Liver (tissue), 9 donors: ENCODE measurements around the gene CHTOP. TPM values are rescaled to one million over a fixed set of nuclear protein-coding genes. Genes with fewer than 3 reads are reported as not detected.

Experiments
- DNase-seq: peaks from one replicate; pipeline ENCODE4 v3.0.0-alpha.2; 2017; ENCODE audit warnings: low spot score
- H3K27ac ChIP-seq, 2 donors: one replicate each; pipeline ENCODE4 v1.7.0; 2013; ENCODE audit warnings: inconsistent platforms in 2 of 2, low read length in 2 of 2, control low read depth in 1 of 2, low read depth in 1 of 2, mild to moderate bottlenecking in 1 of 2
- H3K27me3 ChIP-seq, 4 donors: one replicate each; pipeline versions ENCODE4 v1.6.1 to v1.7.0; 2013; ENCODE audit warnings: low read length in 3 of 4, inconsistent platforms in 1 of 4, mild to moderate bottlenecking in 1 of 4, moderate library complexity in 1 of 4; ENCODE audit not compliant: control insufficient read depth in 4 of 4, insufficient read depth in 4 of 4
- H3K36me3 ChIP-seq, 4 donors: one replicate each; pipeline versions ENCODE4 v1.6.1 to v1.7.0; 2013; ENCODE audit warnings: low read length in 3 of 4, mild to moderate bottlenecking in 3 of 4, low read depth in 1 of 4, moderate library complexity in 1 of 4; ENCODE audit not compliant: control insufficient read depth in 4 of 4, insufficient read depth in 3 of 4
- H3K4me1 ChIP-seq, 4 donors: one replicate each; pipeline versions ENCODE4 v1.6.1 to v1.7.0; 2013; ENCODE audit warnings: low read length in 3 of 4, mild to moderate bottlenecking in 3 of 4, moderate library complexity in 1 of 4; ENCODE audit not compliant: control insufficient read depth in 4 of 4, insufficient read depth in 4 of 4
- H3K4me3 ChIP-seq, 3 donors: one replicate each; pipeline versions ENCODE4 v1.6.1 to v1.7.0; 2013; ENCODE audit warnings: low read length in 3 of 3, control low read depth in 1 of 3, low read depth in 1 of 3, mild to moderate bottlenecking in 1 of 3
- H3K9ac ChIP-seq, 2 donors: one replicate each; pipeline ENCODE4 v1.7.0; 2013; ENCODE audit warnings: low read length in 2 of 2, mild to moderate bottlenecking in 2 of 2, moderate library complexity in 2 of 2, control low read depth in 1 of 2, low read depth in 1 of 2
- H3K9me3 ChIP-seq, 4 donors: one replicate each; pipeline versions ENCODE4 v1.6.1 to v1.7.0; 2013; ENCODE audit warnings: low read length in 3 of 4; ENCODE audit not compliant: control insufficient read depth in 4 of 4
- EGR1 ChIP-seq, 2 donors: IDR thresholded peaks; 2 replicates each; pipeline ENCODE4 v1.6.1; 2016 to 2018; ENCODE audit warnings: antibody characterized with exemption in 2 of 2, low read depth in 2 of 2
- FOXA1 ChIP-seq: IDR thresholded peaks from 2 replicates; pipeline ENCODE4 v1.6.1; 2016; ENCODE audit warnings: antibody characterized with exemption
- FOXA2 ChIP-seq: IDR thresholded peaks from 2 replicates; pipeline ENCODE4 v1.6.1; 2016; ENCODE audit warnings: antibody characterized with exemption
- GABPA ChIP-seq, 2 donors: IDR thresholded peaks in 1 of 2; conservative IDR thresholded peaks in 1 of 2; 2 replicates each; pipeline ENCODE4 v1.6.1; 2016; ENCODE audit warnings: antibody characterized with exemption in 2 of 2, mild to moderate bottlenecking in 1 of 2, moderate library complexity in 1 of 2
- HNF4A ChIP-seq, 2 donors: conservative IDR thresholded peaks; 2 replicates each; pipeline ENCODE4 v1.6.1; 2016; ENCODE audit warnings: antibody characterized with exemption in 2 of 2, mild to moderate bottlenecking in 2 of 2
- HNF4G ChIP-seq: IDR thresholded peaks from 2 replicates; pipeline ENCODE4 v1.6.1; 2016; ENCODE audit warnings: antibody characterized with exemption
- JUND ChIP-seq, 2 donors: IDR thresholded peaks; 2 replicates each; pipeline ENCODE4 v1.6.1; 2016; ENCODE audit warnings: antibody characterized with exemption in 2 of 2
- NR2F2 ChIP-seq: IDR thresholded peaks from 2 replicates; pipeline ENCODE4 v1.6.1; 2016; ENCODE audit warnings: antibody characterized with exemption
- RAD21 ChIP-seq, 2 donors: IDR thresholded peaks; 2 replicates each; pipeline ENCODE4 v1.6.1; 2016; ENCODE audit warnings: antibody characterized with exemption in 2 of 2, mild to moderate bottlenecking in 2 of 2
- RXRA ChIP-seq, 2 donors: IDR thresholded peaks; 2 replicates each; pipeline ENCODE4 v1.6.1; 2017 to 2018; ENCODE audit warnings: antibody characterized with exemption in 2 of 2, mild to moderate bottlenecking in 1 of 2
- SP1 ChIP-seq: IDR thresholded peaks from 2 replicates; pipeline ENCODE4 v1.6.1; 2018; ENCODE audit warnings: antibody characterized with exemption, mild to moderate bottlenecking
- TAF1 ChIP-seq: conservative IDR thresholded peaks from 2 replicates; pipeline ENCODE4 v1.6.1; 2016; ENCODE audit warnings: antibody characterized with exemption, mild to moderate bottlenecking
- YY1 ChIP-seq: IDR thresholded peaks from 2 replicates; pipeline ENCODE4 v1.6.1; 2016; ENCODE audit warnings: antibody characterized with exemption, mild to moderate bottlenecking
- WGBS: extraction: QIAGEN DNeasy Blood & Tissue Kit; methylation state at CpG from one replicate; pipeline ENCODE4 v1.1.7; 2013; 5-methylcytosine and 5-hydroxymethylcytosine counted together
- polyA plus RNA-seq, 2 donors: library from polyadenylated mRNA; stranded (reverse) in 1 of 2; unstranded in 1 of 2; fragments of 200-250 nt in 1 of 2; fragments of >200 nt in 1 of 2; fragmentation: Nextera tagmentation in 1 of 2; extraction: Ambion mirVana in 1 of 2; gene quantifications; one replicate each; pipeline versions ENCODE4 v1.2.1 to v1.2.3, GENCODE V29; 2013 to 2015
- total RNA-seq, 2 donors: library from RNA; depleted of rRNA; stranded (reverse); fragments of >200 nt; gene quantifications; one replicate each; pipeline ENCODE4 v1.2.3, GENCODE V29; 2014
- TF ChIP-seq, protein P1 (sequence below): IDR thresholded peaks from 2 replicates; pipeline ENCODE4 v1.6.1; 2016; ENCODE audit warnings: antibody characterized with exemption, mild to moderate bottlenecking
- TF ChIP-seq, protein P2 (sequence below): IDR thresholded peaks from 2 replicates; pipeline ENCODE4 v1.6.1; 2016; ENCODE audit warnings: antibody characterized with exemption
- TF ChIP-seq, protein P3 (sequence below): IDR thresholded peaks from 2 replicates; pipeline ENCODE4 v1.6.1; 2016; ENCODE audit warnings: antibody characterized with exemption
- TF ChIP-seq, protein P4 (sequence below): fragments of 150-350 bp; IDR thresholded peaks from 2 replicates; pipeline ENCODE4 v1.5.1; 2017; ENCODE audit warnings: improper control_type of control experiment, low read depth, low read length; ENCODE audit not compliant: missing input control
- TF ChIP-seq, protein P5 (sequence below): IDR thresholded peaks from 2 replicates; pipeline ENCODE4 v1.6.1; 2016; ENCODE audit warnings: antibody characterized with exemption
- donor health status: healthy.
- donor health status: healthy.
- donor health status: healthy.
- donor health status: healthy.
- donor health status: healthy.

Gene CHTOP
- total and polyA plus RNA-seq, 4 donors: 16.4 to 30.9 (median 24.3) TPM

DNA sequence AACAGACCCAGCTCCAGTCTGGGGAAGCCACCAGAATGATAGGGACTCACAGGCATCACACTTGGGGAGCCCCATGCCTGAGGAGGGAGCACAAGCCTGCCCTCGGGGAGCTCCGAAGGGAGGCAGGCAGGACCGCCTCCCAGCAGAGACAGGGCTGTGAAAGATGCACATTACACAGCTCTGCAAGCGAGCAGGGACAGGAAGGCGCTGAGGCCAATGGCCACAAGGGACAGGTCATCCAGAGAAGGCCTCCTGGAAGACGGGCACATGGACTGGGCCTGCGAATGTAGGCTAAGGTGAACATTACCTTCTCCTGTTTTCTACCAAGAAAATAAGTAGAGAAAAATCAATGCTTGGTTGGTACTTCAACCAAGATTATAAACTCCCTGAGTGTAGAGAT lies 48.9 kb downstream of the CHTOP start:
- no peak overlapping the region for H3K9ac ChIP-seq
- no peaks in the 10 kb centered on the region for H3K9me3 ChIP-seq
- TF ChIP-seq FOXA2 (no peak), JUND (IDR thresholded peaks at IDR 0.05) (no peak), SP1 (no peak), FOXA1 (no peak), HNF4A (conservative IDR thresholded peaks at IDR 0.05) (no peak), YY1 (no peak), EGR1 (IDR thresholded peaks at IDR 0.05; ENCODE audit: low read depth in 2 of 2) (no peak), RAD21 (IDR thresholded peaks at IDR 0.05) (no peak), GABPA (IDR thresholded peaks at IDR 0.05 in 1 of 2, conservative IDR thresholded peaks at IDR 0.05 in 1 of 2) (no peak), RXRA (IDR thresholded peaks at IDR 0.05) (no peak), HNF4G (no peak), TAF1 (no peak)
- TF ChIP-seq, protein P1, sequence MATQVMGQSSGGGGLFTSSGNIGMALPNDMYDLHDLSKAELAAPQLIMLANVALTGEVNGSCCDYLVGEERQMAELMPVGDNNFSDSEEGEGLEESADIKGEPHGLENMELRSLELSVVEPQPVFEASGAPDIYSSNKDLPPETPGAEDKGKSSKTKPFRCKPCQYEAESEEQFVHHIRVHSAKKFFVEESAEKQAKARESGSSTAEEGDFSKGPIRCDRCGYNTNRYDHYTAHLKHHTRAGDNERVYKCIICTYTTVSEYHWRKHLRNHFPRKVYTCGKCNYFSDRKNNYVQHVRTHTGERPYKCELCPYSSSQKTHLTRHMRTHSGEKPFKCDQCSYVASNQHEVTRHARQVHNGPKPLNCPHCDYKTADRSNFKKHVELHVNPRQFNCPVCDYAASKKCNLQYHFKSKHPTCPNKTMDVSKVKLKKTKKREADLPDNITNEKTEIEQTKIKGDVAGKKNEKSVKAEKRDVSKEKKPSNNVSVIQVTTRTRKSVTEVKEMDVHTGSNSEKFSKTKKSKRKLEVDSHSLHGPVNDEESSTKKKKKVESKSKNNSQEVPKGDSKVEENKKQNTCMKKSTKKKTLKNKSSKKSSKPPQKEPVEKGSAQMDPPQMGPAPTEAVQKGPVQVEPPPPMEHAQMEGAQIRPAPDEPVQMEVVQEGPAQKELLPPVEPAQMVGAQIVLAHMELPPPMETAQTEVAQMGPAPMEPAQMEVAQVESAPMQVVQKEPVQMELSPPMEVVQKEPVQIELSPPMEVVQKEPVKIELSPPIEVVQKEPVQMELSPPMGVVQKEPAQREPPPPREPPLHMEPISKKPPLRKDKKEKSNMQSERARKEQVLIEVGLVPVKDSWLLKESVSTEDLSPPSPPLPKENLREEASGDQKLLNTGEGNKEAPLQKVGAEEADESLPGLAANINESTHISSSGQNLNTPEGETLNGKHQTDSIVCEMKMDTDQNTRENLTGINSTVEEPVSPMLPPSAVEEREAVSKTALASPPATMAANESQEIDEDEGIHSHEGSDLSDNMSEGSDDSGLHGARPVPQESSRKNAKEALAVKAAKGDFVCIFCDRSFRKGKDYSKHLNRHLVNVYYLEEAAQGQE: no peak
- TF ChIP-seq, protein P2, sequence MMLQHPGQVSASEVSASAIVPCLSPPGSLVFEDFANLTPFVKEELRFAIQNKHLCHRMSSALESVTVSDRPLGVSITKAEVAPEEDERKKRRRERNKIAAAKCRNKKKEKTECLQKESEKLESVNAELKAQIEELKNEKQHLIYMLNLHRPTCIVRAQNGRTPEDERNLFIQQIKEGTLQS: no peak
- TF ChIP-seq, protein P3, sequence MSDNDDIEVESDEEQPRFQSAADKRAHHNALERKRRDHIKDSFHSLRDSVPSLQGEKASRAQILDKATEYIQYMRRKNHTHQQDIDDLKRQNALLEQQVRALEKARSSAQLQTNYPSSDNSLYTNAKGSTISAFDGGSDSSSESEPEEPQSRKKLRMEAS: no peak
- DNase-seq: no peak
- H3K4me3 ChIP-seq: no peak overlapping the region
- 95% methylated on average over 7 of the region's 7 CpGs for WGBS
- H3K27ac ChIP-seq: no peak overlapping the region
- no peaks in the 10 kb centered on the region for H3K27me3 ChIP-seq
- no peaks in the 10 kb centered on the region for H3K36me3 ChIP-seq
- peaks cover 8 to 21% (median 18%) of the 10 kb centered on the region in 4 donors for H3K4me1 ChIP-seq

DNA sequence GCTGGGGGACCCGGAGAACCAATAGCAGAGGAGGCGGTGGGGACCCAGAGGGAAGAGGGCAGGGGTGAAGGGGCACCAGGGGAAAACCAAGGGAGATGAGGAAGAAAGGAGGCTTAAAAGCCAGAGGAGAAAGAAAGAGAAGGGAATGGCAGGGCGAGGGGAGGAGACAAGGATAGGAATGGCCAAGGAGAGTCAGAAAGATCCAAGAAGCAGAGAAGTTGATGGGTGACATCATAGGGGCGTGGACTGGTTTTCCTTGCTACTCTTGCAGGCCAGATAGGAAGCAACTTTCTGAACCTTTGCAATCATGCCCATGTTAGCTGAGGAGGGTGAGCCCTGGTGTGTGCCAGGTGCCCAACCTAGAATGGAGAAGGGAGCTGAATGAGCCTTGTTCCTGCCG lies 50.0 kb downstream of the CHTOP start:
- no peaks in the 10 kb centered on the region for H3K27me3 ChIP-seq
- H3K27ac ChIP-seq: no peak overlapping the region
- H3K9me3 ChIP-seq: no peaks in the 10 kb centered on the region
- 86% methylated on average over 5 of the region's 5 CpGs for WGBS
- no peaks in the 10 kb centered on the region for H3K36me3 ChIP-seq
- peaks cover 5 to 9% (median 7%) of the 10 kb centered on the region in 4 donors for H3K4me1 ChIP-seq
- TF ChIP-seq SP1 (no peak), RAD21 (IDR thresholded peaks at IDR 0.05) (no peak), NR2F2 (no peak), GABPA (IDR thresholded peaks at IDR 0.05 in 1 of 2, conservative IDR thresholded peaks at IDR 0.05 in 1 of 2) (no peak), FOXA2 (no peak), HNF4G (no peak), RXRA (IDR thresholded peaks at IDR 0.05) (no peak), FOXA1 (no peak), HNF4A (conservative IDR thresholded peaks at IDR 0.05) (no peak)
- TF ChIP-seq, protein P4, sequence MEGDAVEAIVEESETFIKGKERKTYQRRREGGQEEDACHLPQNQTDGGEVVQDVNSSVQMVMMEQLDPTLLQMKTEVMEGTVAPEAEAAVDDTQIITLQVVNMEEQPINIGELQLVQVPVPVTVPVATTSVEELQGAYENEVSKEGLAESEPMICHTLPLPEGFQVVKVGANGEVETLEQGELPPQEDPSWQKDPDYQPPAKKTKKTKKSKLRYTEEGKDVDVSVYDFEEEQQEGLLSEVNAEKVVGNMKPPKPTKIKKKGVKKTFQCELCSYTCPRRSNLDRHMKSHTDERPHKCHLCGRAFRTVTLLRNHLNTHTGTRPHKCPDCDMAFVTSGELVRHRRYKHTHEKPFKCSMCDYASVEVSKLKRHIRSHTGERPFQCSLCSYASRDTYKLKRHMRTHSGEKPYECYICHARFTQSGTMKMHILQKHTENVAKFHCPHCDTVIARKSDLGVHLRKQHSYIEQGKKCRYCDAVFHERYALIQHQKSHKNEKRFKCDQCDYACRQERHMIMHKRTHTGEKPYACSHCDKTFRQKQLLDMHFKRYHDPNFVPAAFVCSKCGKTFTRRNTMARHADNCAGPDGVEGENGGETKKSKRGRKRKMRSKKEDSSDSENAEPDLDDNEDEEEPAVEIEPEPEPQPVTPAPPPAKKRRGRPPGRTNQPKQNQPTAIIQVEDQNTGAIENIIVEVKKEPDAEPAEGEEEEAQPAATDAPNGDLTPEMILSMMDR: no peak
- TF ChIP-seq, protein P5, sequence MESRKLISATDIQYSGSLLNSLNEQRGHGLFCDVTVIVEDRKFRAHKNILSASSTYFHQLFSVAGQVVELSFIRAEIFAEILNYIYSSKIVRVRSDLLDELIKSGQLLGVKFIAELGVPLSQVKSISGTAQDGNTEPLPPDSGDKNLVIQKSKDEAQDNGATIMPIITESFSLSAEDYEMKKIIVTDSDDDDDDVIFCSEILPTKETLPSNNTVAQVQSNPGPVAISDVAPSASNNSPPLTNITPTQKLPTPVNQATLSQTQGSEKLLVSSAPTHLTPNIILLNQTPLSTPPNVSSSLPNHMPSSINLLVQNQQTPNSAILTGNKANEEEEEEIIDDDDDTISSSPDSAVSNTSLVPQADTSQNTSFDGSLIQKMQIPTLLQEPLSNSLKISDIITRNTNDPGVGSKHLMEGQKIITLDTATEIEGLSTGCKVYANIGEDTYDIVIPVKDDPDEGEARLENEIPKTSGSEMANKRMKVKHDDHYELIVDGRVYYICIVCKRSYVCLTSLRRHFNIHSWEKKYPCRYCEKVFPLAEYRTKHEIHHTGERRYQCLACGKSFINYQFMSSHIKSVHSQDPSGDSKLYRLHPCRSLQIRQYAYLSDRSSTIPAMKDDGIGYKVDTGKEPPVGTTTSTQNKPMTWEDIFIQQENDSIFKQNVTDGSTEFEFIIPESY: no peak
- TF ChIP-seq, protein P2: no peak
- no peak overlapping the region for H3K9ac ChIP-seq
- no peak for DNase-seq
- H3K4me3 ChIP-seq: no peak overlapping the region
